NCI-H82 treated with DMSO at 0.1 percent for 48 hours (cell line): ENCODE measurements around the gene CDH23.

ENCODE experiments used
- DNase-seq: peaks from one replicate; lab custom pipeline; 2025; ENCODE audit not compliant: unreplicated experiment; lab: John Stamatoyannopoulos, UW

The CDH23 gene

DNA sequence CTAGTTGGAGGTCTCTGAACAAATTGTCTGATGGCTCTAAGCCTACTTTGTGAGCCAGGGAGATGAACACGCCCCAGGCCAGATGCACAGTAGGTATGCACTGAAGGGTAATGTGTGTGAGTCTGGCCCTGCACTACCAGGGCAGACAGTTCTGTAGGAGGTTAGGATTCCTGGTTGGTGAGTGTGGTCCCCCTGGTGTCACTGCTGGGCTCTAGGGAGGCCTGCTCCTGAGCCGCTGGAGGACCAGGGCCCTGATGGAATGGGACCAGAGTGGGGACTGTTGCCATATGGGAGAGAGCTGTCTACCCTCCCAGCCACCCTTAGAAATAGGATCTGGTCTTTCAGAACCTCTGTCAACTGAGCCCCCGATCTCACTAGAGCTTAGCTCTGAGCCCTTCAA is 42.0 kb downstream of the CDH23 start:
- DNase-seq = no peak

DNA sequence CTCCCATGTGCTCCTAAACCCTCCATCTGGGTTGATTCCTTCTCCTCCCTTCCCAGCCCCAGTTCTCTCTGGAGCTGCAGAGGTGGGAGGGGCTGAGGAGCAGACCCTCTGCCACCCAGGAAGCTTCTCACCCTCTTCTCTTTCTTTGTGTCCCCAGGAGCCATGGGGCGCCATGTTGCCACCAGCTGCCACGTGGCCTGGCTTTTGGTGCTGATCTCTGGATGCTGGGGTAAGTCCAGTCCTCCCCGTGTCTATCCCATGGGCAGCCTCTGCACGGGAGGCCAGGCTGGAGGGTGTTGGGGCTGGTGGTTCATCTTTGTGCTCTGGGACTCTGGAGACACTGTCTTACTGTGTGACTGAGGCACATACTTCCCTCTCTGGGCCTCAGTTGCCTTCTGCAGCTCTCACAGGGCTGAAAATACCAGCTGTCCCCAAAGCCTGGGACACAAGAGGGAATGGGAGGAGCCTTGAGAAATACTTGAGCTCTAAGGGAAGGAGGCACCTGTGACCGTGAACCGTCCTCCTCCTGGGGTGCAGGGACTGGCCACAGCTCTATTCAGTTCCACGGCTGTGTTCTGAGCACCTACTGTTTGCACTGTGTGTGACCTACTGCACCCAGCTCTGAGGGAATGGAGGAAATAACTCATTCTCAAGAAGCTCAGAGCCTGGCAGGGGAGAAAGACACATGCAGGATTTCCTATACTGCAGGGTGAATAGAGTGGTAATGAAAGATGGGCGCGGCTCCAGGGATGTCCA is 43.1 kb downstream of the CDH23 start:
- no peak for DNase-seq

DNA sequence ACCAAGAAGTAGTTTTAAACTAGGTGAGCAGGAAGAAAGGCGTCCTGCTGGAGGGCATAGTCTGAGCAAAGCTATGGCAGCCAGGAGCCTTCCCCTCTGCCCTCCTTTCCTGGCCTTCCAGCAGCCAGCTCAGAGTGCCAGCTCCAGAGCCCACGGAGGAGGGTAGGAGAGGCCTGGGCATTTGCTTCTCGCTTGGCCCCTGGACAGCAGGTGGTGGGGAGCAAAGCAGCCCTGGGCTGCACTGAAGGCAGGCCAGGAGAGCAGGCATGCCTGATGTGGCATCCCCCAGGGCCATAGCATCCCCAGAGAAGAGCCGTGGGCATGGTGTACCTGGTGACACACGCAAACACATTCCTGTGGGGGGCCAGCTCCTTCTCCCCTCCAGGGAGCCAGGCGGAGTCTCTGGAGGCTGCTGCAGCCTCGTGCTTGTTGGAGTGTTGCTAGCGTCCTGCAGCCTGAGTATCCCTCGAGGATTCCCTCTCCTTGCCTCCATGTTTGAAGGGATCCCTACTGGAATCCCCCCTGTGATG is 43.9 kb downstream of the CDH23 start:
- no peak for DNase-seq

DNA sequence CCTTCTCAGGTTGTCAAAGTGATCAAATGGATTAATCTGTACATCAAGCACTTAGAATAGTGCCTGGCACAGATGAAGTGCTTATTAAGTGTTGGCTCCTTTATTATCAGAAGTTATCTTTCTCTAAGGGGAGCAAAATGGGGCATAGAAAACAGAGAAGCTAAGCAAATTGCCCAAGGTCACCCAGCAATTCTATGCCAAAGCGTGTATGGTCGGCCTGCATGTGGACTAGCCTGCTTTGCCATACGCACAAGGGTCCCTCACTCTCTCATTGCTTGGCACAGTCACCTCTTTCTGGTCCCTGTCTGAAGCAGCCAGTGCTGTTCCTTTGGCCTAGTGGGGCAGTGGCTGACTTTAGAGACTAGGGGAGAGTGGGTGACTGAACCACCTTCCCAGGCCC is 45.3 kb downstream of the CDH23 start:
- DNase-seq = no peak

DNA sequence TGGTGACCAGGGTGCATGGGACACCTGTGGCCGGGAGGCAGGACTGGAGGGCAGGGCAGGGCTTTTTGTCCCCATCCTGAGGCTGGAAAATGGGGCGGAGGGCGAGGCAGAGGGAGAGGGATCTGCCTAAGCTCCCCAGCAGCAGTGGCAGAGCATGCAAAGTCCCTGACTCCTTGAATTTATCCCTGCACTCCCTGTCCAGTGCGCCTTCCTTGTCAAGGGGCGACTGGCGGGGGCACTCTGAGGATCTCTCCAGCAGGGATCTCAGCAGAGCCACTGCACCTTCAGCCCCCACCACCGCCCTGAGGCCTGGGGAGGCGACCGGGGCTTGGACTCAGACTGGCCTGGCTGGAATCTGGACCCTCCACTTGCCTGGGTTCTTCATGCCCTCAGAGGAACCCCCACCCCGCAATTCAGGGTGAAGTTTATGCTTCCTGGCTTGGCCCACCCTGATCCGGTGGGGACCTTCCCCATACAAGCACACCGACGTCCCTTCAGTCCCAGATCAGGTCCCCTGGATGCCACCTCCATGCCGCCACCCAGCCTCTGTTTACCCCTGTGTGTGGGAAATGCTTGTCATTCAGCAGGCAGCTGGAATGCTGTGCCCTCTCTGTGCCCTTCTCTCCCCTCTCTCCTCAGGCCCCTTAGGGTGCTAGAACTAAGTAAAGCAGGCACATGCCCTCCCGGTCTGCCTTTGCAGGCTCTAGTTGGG is 46.3 kb downstream of the CDH23 start:
- DNase-seq = no peak

DNA sequence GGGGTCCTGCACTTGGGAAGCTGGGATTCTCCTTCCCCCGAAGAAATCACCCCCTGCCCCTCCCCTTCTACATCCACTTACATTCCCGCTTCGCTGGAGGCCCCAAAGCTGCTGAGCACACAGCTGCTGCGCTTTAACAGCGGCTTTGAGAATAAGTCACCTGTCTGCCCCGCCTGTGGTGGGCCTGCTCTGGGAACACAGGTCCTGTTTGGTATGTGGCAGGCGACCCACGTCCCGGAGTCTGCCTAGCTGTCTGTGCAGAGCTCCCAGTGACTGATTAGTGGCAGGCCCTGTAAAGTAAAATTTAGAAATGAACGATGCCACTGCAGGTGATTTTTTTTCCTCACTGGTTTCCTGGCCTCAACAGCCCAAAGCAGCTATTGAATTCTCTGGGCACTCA is 47.0 kb downstream of the CDH23 start:
- DNase-seq = no peak

DNA sequence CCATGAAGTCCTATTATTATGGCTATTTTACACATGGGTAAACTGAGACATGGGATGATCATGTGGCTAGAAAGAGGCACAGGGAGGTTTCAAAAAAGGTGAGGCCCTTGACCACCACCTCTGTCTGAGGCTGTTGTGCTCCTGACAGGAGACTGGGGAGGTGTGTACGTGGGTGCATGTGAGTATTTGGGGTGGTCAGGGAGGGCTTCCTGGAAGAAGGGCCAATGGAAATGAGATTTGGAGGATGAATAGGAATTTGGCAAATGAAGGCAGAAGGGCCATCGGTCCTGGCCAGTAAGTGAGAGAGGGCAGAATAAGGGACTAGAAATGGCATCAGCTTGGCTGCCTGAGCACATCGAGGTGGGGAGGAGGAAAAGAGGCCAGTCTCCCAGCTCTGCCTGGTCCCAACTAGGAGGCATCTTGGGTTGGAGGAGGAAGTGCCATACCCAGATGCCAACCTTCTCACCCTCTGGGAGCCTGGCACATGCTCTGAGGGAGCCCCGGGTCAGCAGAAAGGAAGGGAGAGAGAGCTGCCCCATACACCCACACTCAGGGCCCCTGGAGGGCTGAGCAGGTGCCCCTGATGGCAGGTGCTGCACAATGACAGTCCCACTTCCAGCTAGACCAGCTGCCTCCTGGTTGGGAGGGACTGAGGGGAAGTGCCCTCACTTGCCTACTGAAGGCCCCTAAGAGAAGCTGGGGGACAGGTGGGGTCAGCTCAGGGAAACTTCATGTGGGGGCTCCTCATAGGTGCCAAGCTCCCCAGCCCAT is 47.7 kb downstream of the CDH23 start:
- no peak for DNase-seq

DNA sequence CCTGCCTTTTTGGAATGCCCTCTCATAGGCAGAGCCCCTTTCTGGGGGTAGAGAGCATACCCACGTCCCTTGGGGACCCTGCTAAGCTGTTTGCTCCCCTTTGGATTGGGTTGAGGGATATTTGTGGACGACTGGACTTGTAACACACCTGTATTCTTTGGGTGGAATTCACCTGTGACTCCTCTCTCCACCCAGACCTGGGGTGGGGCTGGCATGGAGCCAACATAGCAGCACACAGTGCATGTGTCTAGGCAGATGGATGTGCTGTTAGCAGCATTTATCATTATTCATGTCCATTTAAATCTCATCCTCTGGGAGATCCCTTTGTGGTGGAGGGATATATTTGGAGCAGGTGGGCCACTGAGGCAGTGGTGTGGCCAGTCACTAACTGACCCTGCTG is 51.0 kb downstream of the CDH23 start:
- DNase-seq = no peak

DNA sequence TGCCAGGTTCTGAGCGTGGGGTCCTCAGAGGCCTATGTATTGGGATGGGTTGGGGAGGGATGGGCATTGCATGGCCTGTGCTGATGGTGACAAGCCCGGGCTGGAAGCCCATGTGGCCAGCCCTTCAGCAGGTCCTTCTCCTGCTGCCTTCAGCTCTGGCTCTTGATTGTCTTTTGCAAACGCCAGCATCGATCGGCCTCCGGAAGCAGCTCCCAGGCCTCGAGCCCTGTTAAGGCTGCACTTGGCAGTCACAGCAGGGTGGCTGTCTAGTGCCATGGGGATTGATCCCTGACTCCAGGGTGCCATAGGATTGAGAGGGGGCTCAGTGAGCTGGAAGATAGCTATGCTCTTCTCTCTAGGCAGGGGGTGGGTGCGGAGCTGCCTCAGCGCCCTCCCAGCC is 51.4 kb downstream of the CDH23 start:
- no peak for DNase-seq

DNA sequence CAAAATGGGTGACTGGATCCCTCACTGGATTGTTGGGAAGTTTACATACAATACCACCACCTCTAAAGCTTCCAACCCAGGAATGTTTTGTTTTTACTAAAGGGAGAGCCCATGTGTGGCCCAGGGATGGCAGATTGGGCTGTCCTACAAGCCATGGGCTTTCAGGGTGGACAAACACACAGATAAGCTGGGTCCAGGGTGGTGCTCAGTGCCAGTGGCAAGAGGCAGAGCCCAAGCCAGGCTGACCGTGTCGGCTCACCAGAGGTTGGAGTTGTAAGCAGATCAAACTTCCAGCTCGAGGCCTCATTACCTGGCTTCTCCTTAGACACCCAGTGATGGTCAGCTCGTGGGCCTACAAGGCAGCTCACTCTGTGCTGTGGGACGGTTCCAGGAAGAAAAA is 52.3 kb downstream of the CDH23 start:
- no peak for DNase-seq

DNA sequence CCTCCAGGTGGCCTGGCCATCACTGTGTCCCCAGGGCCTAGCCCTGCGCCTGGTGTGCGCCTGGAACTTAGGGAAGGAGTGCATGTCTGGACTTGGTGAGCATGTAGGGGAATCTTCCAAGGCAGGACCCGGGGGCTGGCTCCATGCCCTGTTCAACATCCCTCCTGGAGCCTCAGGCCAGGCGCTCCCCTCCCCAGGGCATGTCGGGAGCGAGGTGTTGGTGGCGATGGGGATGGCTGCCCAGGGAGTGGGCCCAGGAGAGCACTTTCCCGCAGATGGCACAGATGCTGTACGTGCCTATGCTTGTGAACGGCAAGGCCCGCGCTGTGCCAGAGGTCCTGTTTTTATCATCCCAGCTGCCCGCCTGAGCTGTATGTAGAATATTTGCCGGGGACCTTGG is 55.0 kb downstream of the CDH23 start:
- DNase-seq = no peak

DNA sequence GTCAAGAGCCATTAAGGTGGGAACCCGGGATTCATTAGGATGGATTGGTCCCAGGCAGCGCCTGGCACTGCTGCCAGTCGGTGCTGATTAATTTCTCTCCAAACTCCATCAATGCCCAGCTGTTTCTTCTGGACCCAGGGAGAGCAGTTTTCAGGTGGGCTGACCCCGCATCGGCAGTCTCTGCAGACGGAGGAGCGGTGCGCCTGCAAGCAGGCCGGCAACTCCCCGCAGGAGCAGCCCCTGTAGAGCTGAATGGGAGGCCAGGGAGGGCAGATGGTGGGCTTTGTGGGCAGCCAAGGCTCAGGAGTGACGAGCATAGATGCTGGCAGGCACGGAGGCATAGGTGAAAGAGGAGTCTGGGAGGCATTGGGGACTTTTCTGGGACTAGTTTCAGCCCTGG is 56.5 kb downstream of the CDH23 start:
- DNase-seq = no peak

DNA sequence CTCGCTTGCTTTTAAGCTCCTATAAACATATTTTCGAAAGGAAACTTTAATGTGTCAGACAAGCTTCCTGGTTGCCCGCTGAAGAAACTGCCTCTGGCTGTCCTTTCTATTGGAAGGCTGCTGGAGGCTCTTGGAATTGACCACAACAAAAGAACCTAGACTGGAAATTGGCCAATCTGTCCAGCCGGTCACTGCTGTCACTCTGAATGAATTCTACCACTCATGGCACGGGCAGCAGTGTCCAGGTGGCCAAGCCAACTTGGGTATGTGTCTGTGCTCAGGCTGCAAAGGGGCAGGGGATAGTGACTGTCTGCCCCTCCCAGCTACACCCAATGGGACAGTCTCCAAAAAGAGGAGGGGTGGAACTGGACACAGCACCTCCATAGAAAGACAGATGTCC is 57.6 kb downstream of the CDH23 start:
- no peak for DNase-seq

DNA sequence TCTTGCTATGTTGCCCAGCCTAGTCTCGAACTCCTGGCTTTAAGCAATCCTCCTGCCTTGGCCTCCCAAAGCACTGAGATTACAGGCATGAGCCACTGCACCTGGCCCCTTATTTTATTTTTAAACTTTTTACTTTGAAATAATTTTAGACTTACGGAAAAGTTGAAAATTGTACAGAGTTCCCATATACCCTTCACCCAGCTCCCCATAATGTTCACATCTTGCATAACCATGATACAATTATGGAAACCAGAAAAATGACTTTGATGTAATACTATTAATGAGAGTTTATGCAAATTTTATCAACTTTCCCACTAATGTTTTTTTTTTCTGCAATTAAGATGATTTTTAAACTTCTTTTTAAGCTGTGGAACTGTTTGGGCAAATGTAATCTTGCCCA is 58.3 kb downstream of the CDH23 start:
- no peak for DNase-seq

DNA sequence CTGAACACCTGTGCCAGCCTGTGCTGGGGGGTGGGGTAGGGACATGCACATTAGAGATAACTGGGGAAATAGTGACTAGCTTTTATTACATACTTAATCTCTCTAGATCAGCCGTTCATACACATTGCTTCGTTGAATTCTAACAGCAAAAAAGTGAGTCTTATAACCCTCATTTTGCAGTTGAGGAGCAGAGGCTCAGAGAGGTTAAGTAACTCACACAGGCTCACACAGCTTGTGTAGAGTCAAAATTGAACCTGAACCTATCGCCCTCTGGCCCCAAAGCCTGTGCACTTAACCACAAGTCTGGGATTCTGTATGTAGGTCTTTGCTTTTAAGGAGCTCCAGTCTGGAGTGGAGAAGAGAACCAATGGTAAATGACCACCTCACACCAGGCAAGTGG is 59.9 kb downstream of the CDH23 start:
- no peak for DNase-seq

DNA sequence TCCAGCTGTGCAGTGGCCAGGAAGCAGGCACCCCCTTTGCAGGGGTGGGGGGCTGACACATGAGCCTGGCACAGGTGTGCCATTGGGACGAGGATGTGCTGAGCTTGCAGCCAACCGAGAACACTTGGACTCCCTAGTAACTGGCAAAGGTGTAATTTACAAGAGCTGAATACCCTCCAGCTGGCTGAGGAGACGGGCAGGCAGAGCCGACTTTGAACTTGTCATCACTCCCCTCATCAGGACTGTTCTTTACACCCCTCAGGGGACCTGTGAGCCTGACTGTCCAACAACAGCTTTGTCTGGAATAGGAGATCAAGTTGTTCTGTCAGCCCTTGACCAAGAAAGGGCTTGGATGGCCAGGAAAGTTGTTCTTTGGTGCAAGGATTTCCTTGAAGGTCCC is 61.2 kb downstream of the CDH23 start:
- no peak for DNase-seq

DNA sequence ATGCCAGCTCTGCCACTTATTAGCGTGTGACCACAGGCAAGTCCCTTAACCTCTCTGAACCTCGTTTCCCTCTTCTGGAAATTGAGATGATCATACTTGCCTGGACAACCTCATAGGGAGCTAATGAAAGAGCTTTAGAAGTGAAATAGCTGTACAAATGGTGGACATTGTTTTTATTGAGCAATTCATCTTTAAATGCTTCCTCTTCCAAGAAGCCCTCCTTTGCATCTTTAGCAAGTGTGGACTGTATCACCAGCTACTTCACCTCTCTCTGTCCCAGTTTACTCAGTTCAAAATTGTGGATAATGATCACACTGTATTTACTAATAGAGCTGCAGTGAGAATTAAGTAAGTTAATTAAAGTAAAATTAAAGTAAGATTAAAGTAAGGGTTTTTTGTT is 61.7 kb downstream of the CDH23 start:
- DNase-seq = no peak

DNA sequence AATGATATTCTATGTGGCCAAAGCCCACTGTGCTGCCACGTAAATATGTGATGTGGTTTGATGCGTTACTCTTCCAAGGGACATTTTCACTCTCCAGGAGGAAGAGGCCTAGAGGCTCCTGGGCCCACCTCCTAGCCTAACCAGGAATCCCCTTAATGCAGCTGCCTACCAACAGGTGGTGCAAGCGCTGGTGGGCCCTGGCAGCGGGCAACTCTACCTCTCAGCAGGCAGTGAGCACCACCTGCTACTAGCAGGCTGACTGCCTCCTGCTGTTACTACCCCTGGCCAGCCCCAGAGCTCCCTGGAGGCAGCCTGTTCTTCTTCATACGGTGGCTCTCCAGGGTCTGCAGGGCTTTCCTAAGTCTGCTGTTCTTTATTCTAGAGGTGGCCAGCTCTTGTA is 62.8 kb downstream of the CDH23 start:
- no peak for DNase-seq

DNA sequence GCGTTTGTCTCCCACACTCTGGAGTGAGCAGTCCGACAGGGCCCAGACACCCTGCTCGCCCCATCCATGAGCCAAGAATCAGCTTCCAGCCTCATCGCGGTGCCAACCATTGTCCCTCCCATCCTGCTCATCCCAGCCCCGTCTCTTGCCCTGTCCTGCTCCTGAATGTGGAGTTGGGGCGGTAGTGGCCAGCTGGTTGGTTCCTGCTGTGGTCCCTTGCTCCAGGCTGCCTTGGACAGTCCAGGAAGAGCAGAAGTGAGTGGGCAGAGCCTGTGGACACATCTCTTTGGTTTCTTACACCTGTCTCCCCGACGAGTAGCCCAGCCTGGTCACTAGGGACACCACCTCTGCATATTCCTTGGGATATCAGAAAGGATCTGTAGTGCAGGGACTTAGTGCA is 63.9 kb downstream of the CDH23 start:
- no peak for DNase-seq

DNA sequence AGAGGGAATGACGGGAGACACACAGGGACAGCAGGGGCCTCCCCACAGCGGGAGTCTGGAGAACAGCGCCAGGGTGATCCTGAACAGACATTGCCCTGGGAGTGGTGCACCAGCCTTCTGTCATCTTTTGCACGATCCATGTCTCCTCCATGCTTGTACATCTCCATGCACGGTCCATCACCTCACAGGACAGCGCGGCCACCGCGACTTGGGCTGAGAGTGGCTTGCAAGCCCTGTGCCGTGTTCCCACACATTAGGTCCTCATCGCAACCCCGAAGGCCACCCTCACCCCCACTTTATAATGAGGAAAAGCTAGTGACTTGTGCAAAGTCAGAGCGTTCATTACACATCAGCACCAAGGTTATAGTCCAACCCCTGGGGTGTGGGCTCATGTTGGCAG is 64.7 kb downstream of the CDH23 start:
- no peak for DNase-seq

DNA sequence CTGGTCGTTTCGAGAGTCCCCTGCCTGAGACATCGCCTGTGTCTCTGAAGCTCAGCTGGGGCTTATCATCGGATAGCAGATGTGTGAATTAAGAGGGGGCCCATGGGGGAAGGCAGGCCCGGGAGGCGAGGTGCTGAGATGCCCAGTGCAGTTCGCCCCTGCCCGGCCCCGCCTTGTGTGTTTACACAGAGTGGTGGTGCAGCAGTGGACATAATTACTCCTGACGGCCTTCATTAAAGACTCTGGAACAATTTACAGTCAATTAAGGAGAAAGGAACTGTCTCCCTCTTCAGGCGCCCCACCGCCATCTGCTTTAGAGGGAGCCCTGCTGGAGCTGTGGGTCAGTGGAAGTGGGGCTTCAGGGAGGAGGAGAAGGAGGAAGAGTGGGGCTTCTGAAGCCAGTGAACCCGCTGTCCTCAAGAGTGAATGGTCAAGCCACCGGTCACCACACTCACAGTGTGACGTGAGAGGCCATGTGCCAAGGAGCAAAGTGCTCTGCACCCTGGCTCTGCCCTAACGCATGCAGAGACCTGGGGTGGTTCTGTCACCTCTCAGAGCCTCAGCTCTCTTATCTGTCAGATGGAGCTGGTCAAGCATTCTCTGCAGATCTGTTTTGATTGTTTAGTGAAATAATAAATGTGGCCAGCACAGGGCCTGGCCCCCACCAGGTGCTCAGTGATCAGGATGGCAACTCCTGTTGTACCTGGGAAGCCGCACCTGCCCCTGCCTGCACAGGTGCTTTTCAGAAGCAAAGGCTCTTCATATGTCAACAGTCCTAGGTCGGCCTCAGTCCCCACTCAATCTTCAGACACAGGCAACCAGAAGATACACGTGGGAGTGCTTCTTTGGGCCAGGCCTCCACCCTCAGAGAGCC is 65.6 kb downstream of the CDH23 start:
- peak; percentile 9 for DNase-seq
